ENCODE results near the gene SCGN.
"Not testable (repeated sequence)": the region's sequence is repeated elsewhere in the genome, so short reads cannot be mapped to it uniquely, and the experiment has no call there.

Gene SCGN

DNA sequence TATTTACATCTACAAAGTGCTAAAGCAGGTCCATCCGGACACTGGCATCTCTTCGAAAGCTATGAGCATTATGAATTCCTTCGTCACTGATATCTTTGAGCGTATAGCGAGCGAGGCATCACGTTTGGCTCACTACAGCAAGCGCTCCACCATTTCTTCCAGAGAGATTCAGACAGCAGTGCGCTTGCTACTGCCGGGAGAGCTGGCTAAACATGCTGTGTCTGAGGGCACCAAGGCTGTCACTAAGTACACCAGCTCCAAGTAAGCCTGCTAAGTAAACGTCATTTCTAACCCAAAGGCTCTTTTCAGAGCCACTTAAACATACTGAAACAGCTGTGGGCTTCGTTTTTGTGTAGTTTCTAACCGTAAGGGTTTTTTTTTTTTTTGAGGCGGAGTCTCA is 75.0 kb downstream of the SCGN start:
- no peak for DNase-seq (ENCODE audit: low read depth in 2 of 2)

DNA sequence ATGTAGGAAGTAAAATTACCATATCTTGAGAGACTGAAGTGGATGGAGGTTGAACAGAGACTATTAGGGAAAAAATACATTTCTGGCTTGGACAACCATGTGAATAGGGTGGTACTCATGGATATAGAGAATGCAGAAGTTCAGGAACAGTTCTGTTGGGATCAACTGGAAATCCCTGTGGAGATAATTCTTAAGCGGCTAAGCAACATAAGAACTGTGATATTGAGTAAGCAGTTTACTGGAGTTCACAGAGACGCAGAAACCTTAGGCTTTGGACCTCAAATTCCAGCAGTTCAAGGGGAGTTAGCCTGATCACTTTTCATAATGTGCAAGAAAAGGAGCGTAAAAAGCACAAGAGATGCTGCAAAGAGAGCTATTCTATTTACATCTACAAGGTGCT is 78.9 kb downstream of the SCGN start:
- DNase-seq (ENCODE audit: low read depth in 2 of 2): no peak

DNA sequence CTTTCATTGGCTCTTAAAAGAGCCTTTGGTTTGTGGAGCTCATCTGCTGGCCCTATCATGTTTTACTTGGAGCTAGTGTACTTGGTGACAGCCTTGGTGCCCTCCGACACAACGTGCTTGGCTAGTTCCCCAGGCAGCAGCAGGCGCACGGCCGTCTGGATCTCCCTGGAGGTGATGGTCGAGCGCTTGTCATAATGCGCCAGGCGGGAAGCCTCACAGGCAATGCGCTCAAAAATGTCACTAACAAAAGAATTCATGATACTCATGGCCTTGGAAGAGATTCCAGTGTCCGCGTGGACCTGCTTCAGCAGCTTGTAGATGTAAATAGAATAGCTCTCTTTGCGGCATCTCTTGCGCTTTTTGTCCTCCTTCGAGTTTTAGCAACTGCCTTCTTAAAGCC is 79.7 kb downstream of the SCGN start:
- no peak for DNase-seq (ENCODE audit: low read depth in 2 of 2)

DNA sequence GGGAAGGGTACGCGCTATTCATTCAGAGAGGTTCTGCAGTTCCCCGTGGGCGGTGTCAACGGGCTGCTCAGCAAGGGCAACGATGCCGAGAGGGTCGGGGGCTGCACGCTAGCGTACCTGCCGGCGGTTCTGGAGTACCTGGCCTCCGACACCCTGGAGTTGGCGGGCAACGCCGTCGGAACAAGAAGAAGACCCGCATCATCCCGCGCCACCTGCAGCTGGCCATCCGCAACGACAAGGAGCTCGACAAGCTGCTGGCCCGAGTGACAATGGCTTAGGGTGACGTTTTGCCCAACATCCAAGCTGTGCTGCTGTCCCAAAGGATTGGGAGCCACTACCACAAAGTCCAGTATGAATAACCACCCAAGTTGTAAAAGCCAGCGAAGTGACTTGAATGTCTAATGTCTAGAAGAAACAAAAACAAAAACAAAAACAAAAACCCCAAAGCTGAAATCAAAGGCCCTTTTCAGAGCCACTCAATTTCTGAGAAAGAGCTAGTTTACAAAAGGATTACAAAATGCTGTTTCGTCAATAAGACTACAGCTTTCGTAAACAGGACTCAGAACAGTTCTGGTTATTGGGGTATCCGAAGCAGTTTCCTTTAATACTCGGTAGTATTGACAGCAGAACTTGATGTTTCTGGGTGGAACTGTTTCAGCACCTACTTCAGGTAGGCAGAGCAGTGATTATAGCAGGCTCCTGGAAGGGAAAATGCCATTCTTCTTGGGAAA is 80.6 kb downstream of the SCGN start:
- DNase-seq (ENCODE audit: low read depth in 2 of 2): no peak

DNA sequence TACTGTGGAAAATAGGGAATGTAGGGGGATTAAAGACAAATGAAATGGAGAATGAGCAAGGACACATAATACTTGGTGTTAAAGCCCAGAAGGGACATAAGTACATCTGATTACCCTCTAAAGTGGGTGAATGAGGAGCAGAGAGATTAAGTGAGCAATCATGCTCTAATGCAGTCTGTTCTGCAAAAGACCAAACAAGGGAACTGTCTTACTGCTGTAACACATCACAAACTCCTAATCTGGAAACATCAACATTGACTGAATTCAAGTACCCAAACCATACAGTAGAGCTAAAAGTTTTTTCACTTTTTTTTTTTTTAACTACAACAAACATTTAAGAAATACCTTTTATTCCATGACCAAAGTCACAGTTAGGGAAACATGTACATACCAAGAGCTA is 83.2 kb downstream of the SCGN start:
- DNase-seq (ENCODE audit: low read depth in 2 of 2): no peak

DNA sequence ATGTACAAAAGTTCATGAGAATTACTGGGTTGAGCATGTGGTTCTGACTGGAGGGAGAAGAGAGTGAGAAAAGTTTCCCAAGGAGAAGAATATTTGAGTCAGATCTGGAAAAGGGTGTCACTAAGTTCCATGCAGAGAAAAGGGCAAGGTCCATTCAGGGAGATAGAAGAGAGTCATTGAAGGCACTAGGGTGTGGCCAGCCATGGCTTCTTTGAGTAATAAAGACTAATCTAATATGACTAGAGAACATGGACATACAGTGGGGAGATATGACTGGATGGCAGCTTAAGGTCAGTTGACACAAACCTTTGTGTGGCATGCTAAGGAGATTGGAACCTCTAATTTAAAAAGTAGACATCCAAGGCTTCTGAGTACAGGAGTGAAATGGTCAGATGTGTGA is 91.9 kb downstream of the SCGN start:
- DNase-seq (ENCODE audit: low read depth in 2 of 2): no peak

DNA sequence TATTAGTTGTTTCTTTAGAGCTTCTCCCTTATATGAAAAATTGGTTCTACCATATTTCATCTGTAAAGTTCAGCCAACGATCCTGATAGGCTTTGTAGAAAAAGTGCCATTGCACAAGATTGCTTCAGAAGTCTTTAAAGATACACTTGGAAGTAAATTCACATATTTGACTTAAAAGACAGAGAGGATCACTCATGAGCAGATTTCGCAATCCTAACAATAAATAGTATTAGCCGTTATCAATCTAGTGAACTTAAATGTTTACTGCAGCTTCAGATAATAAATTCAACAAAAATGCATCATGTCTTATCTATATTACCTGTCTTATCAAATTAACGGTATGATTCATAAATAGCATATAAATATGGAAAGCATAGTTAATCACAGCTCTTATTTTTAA is 93.8 kb downstream of the SCGN start:
- no peak for DNase-seq (ENCODE audit: low read depth in 2 of 2)

DNA sequence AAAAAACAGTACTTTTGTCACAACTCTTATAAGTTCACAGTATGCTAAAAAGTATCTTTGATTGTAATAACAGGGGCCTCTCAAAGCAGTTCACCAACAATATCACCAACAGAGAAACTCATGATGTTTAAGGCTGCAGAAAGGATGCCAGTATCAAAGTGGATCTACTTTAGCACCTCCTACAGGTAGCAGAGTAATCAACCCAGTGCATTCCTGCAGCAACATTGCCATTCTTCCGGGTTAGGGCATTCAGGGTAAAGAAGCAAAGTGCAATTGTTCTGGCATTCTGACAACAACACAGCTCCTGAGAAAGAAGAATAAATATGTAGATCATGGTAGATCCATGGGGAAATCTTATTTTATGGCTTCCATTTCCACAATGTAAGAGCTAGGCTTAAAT is 95.0 kb downstream of the SCGN start:
- DNase-seq (ENCODE audit: low read depth in 2 of 2): no peak

DNA sequence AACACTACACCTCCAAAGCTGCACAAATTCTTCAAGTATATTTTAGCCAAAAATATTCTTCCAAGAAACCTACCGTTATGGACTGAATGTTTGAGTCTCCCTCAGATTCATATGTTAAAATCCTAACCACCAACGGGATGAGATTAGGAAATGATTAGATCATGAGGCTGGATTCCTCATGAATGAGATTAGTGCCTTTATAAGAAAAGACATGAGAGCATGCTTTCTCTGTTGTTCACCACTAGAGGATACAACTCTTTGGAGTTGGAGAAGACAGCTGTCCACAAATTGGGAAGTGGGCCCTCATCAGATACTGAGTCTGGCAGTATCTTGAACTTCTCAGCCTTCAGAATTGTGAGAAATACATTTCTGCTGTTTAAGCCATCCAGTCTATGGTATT is 95.5 kb downstream of the SCGN start:
- no peak for DNase-seq (ENCODE audit: low read depth in 2 of 2)

DNA sequence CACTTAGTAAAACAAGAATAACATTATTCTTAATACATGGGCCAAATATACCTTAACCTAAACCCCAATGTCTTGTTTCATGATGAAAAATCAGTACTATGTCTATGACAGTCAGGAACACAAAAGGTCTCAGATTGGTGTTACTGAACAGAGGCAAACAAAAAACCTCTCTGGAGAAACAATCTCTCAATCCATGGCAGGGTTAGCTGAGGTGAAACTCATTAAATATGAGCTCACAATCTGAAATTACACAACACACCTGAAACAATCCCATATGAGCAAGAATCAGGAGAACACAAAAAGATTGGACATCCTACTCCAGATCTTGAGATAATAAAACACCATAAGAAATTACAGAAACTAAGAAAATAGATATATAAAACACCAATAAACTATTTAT is 96.0 kb downstream of the SCGN start:
- DNase-seq (ENCODE audit: low read depth in 2 of 2): no peak

DNA sequence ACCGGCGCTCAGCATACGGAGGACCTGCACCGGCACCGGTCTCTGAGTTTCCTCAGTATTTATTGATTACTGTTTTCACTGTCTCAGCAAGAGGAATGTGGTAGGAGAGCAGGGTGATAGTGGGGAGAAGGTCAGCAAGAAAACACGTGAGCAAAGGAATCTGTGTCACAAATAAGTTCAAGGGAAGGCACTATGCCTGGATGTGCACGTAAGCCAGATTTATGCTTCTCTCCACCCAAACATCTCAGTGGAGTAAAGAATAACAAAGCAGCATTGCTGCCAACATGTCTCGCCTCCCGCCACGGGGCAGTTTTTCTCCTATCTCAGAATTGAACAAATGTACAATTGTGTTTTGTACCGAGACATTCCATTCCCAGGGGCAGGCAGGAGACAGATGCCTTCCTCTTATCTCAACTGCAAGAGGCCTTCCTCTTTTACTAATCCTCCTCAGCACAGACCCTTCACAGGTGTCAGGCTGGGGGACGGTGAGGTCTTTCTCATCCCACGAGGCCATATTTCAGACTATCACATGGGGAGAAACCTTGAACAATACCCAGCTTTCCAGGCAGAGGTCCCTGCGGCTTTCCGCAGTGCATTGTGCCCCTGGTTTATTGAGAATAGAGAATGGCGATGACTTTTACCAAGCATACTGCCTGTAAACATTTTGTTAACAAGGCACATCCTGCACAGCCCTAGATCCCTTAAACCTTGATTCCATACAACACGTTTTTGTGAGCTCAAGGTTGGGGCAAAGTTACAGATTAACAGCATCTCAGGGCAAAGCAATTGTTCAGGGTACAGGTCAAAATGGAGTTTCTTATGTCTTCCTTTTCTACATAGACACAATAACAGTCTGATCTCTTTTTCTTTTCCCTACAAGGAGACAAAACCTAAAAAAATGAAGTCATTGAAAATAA is 96.8 kb downstream of the SCGN start:
- DNase-seq (ENCODE audit: low read depth in 2 of 2): not testable (repeated sequence)

DNA sequence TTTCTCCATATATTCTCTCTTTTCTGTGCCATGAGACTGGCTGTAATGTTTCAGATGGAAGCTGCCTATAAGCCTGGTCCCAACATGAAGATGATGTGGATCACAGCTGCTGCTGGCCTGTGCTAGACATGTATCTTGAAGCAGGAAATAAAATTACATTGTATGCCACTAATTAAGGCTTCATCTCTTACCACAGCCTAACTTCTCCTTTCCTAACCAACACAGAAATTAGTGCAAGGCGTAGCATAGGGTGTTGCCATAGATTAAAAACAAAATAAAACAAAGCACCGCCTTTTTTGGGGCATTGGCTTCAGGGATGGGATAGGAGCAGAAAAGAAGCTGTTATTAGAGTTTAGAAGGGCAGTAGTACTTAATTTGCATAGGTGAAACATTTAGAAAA is 97.8 kb downstream of the SCGN start:
- DNase-seq (ENCODE audit: low read depth in 2 of 2): no peak

DNA sequence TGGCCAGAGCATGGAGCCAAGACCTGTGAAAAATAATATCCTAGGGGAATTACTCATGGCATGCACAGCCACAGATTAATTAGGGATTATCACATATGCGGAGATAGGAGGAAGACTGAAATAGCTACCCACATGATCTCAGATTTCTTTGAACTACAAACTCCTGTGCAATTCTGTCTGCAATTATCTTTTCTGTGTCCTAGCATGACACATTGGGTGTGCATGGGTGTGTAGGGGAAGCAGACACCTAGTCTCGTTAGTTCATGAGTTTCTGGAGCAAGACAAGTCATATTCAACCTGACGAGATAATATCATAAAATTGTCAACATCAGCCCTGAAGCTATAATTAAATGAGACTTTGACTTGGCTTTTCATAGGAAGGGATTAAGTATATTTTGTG is 98.9 kb downstream of the SCGN start:
- no peak for DNase-seq (ENCODE audit: low read depth in 2 of 2)
